Memory B cell (primary cell): Measurements from ENCODE around the gene KLHL26.

Experiments
- ATAC-seq: fragments of 150-1000 bp; cut with Tn5 transposase; 2 replicates; pipeline ENCODE4 v1.10.0; 2021; ENCODE audit warnings: low read depth, mild to moderate bottlenecking, moderate library complexity
- DNase-seq, 2 donors: peaks; one replicate each; pipeline ENCODE4 v3.0.0; 2022; ENCODE audit warnings: low spot score in 2 of 2
- H3K27ac Mint-ChIP-seq: one replicate; pipeline ENCODE4 v1.8.0; 2022; ENCODE audit warnings: mild to moderate bottlenecking, moderate library complexity, mixed read lengths
- H3K27me3 Mint-ChIP-seq: one replicate; pipeline ENCODE4 v1.8.0; 2022; ENCODE audit warnings: mixed read lengths
- H3K36me3 Mint-ChIP-seq: one replicate; pipeline ENCODE4 v1.8.0; 2022; ENCODE audit warnings: mild to moderate bottlenecking, mixed read lengths
- H3K4me1 Mint-ChIP-seq: one replicate; pipeline ENCODE4 v1.8.0; 2022; ENCODE audit warnings: mixed read lengths
- H3K4me3 Mint-ChIP-seq: one replicate; pipeline ENCODE4 v1.8.0; 2022; ENCODE audit warnings: mild to moderate bottlenecking, moderate library complexity, mixed read lengths
- H3K9me3 Mint-ChIP-seq: one replicate; pipeline ENCODE4 v1.8.0; 2022; ENCODE audit warnings: mixed read lengths

KLHL26 gene

GRCh38 chr19:18613589-18614234 lies 23.1 kb upstream of the KLHL26 start:
- no peaks in the 10 kb centered on the region for H3K36me3 Mint-ChIP-seq
- H3K27me3 Mint-ChIP-seq, result peaks cover 39% of the 10 kb centered on the region
- H3K4me1 Mint-ChIP-seq, result peaks cover 22% of the 10 kb centered on the region
- H3K4me3 Mint-ChIP-seq, result peak overlapping the region; percentile 82
- ATAC-seq, result no peak
- no peak for DNase-seq
- no peaks in the 10 kb centered on the region for H3K9me3 Mint-ChIP-seq
- no peak overlapping the region for H3K27ac Mint-ChIP-seq

GRCh38 chr19:18616023-18616422 lies 20.8 kb upstream of the KLHL26 start:
- Mint-ChIP-seq H3K4me1 (peaks cover 19% of the 10 kb centered on the region), H3K9me3 (no peaks in the 10 kb centered on the region), H3K27ac (no peak overlapping the region)

GRCh38 chr19:18617562-18617961 lies 19.3 kb upstream of the KLHL26 start:
- no peak overlapping the region for H3K4me3 Mint-ChIP-seq
- H3K36me3 Mint-ChIP-seq, result no peaks in the 10 kb centered on the region
- H3K4me1 Mint-ChIP-seq, result peaks cover 12% of the 10 kb centered on the region
- H3K9me3 Mint-ChIP-seq, result no peaks in the 10 kb centered on the region
- ATAC-seq (no peak), DNase-seq (no peak)
- peaks cover 26% of the 10 kb centered on the region for H3K27me3 Mint-ChIP-seq
- H3K27ac Mint-ChIP-seq, result no peak overlapping the region

More at GRCh38 chr19:18616023-18616422, 20.8 kb upstream of the KLHL26 start:
- DNase-seq, result no peak
- Mint-ChIP-seq H3K27me3 (peaks cover 32% of the 10 kb centered on the region), H3K4me3 (no peak overlapping the region), H3K36me3 (no peaks in the 10 kb centered on the region)
- no peak for ATAC-seq

GRCh38 chr19:18618236-18618635 lies 18.6 kb upstream of the KLHL26 start:
- no peaks in the 10 kb centered on the region for H3K9me3 Mint-ChIP-seq
- no peak overlapping the region for H3K27ac Mint-ChIP-seq
- peaks cover 10% of the 10 kb centered on the region for H3K4me1 Mint-ChIP-seq
- DNase-seq (no peak), ATAC-seq (no peak)
- peaks cover 24% of the 10 kb centered on the region for H3K27me3 Mint-ChIP-seq
- H3K4me3 Mint-ChIP-seq, result no peak overlapping the region
- H3K36me3 Mint-ChIP-seq, result no peaks in the 10 kb centered on the region

GRCh38 chr19:18620311-18620710 lies 16.5 kb upstream of the KLHL26 start:
- Mint-ChIP-seq H3K27ac (no peak overlapping the region), H3K36me3 (no peaks in the 10 kb centered on the region), H3K4me3 (no peak overlapping the region), H3K9me3 (no peaks in the 10 kb centered on the region), H3K4me1 (peaks cover 5% of the 10 kb centered on the region), H3K27me3 (peaks cover 8% of the 10 kb centered on the region)
- no peak for DNase-seq
- no peak for ATAC-seq

GRCh38 chr19:18620902-18621301 lies 15.9 kb upstream of the KLHL26 start:
- Mint-ChIP-seq H3K27me3 (peaks cover 8% of the 10 kb centered on the region), H3K9me3 (no peaks in the 10 kb centered on the region), H3K4me1 (peaks cover 5% of the 10 kb centered on the region), H3K4me3 (no peak overlapping the region), H3K27ac (no peak overlapping the region), H3K36me3 (no peaks in the 10 kb centered on the region)
- DNase-seq, result no peak
- ATAC-seq, result no peak

GRCh38 chr19:18626906-18627305 lies 9.9 kb upstream of the KLHL26 start:
- Mint-ChIP-seq H3K4me3 (no peak overlapping the region), H3K9me3 (no peaks in the 10 kb centered on the region), H3K36me3 (no peaks in the 10 kb centered on the region), H3K4me1 (peaks cover 5% of the 10 kb centered on the region), H3K27me3 (peaks cover 6% of the 10 kb centered on the region), H3K27ac (no peak overlapping the region)
- ATAC-seq (no peak), DNase-seq (no peak)

- Mint-ChIP-seq H3K9me3 (no peaks in the 10 kb centered on the region), H3K27ac (no peak overlapping the region), H3K4me3 (no peak overlapping the region), H3K4me1 (peaks cover 3% of the 10 kb centered on the region), H3K27me3 (peaks cover 10% of the 10 kb centered on the region), H3K36me3 (no peaks in the 10 kb centered on the region)
- no peak for ATAC-seq
- no peak for DNase-seq
Observed at GRCh38 chr19:18629166-18630088, 7.4 kb upstream of the KLHL26 start.

GRCh38 chr19:18633321-18633720 lies 3.5 kb upstream of the KLHL26 start:
- H3K4me3 Mint-ChIP-seq, result no peak overlapping the region
- H3K27ac Mint-ChIP-seq, result no peak overlapping the region
- ATAC-seq (no peak), DNase-seq (no peak)
- peaks cover 10% of the 10 kb centered on the region for H3K27me3 Mint-ChIP-seq
- H3K4me1 Mint-ChIP-seq, result peaks cover 27% of the 10 kb centered on the region
- no peaks in the 10 kb centered on the region for H3K9me3 Mint-ChIP-seq
- no peaks in the 10 kb centered on the region for H3K36me3 Mint-ChIP-seq

- Mint-ChIP-seq H3K36me3 (no peaks in the 10 kb centered on the region), H3K9me3 (no peaks in the 10 kb centered on the region), H3K27ac (no peak overlapping the region), H3K27me3 (peaks cover 9% of the 10 kb centered on the region), H3K4me3 (no peak overlapping the region), H3K4me1 (peaks cover 29% of the 10 kb centered on the region)
- ATAC-seq (no peak), DNase-seq (no peak)
Observed at GRCh38 chr19:18634612-18635297, 2.1 kb upstream of the KLHL26 start.

GRCh38 chr19:18635831-18636182 lies 1.0 kb upstream of the KLHL26 start:
- H3K4me3 Mint-ChIP-seq, result peak overlapping the region; percentile 95
- no peak for ATAC-seq
- no peaks in the 10 kb centered on the region for H3K9me3 Mint-ChIP-seq
- H3K4me1 Mint-ChIP-seq, result peaks cover 30% of the 10 kb centered on the region
- H3K36me3 Mint-ChIP-seq, result no peaks in the 10 kb centered on the region
- H3K27me3 Mint-ChIP-seq, result peaks cover 7% of the 10 kb centered on the region
- no peak for DNase-seq
- H3K27ac Mint-ChIP-seq, result peak overlapping the region; percentile 90

GRCh38 chr19:18636183-18636968 lies 452 bp upstream of the KLHL26 start:
- Mint-ChIP-seq H3K27me3 (peaks cover 7% of the 10 kb centered on the region), H3K36me3 (no peaks in the 10 kb centered on the region), H3K4me1 (peaks cover 30% of the 10 kb centered on the region), H3K27ac (peak overlapping the region; percentile 90), H3K9me3 (no peaks in the 10 kb centered on the region), H3K4me3 (peak overlapping the region; percentile 95)
- ATAC-seq (peak; percentile 83), DNase-seq (peak; percentile 99)

- Mint-ChIP-seq H3K4me1 (peaks cover 33% of the 10 kb centered on the region), H3K36me3 (peaks cover 2% of the 10 kb centered on the region), H3K27me3 (peaks cover 7% of the 10 kb centered on the region), H3K9me3 (no peaks in the 10 kb centered on the region), H3K27ac (peak overlapping the region; percentile 90), H3K4me3 (peak overlapping the region; percentile 95)
- DNase-seq (no peak), ATAC-seq (no peak)
Observed at GRCh38 chr19:18637673-18638630, 1.1 kb downstream of the KLHL26 start.
